Measurements from ENCODE around the gene FLYWCH2.

Gene FLYWCH2

GRCh38 chr16:2874912-2875362, 8.1 kb upstream of the FLYWCH2 start (continued):
- TF ChIP-seq HOXA7 (CRISPR knock-in tag; IDR thresholded peaks at IDR 0.05; ENCODE audit: borderline replicate concordance) (no peak), ZNF391 (tag by site-specific recombination; IDR thresholded peaks at IDR 0.05; ENCODE audit: borderline replicate concordance, low read depth) (no peak), YY2 (tag by site-specific recombination; IDR thresholded peaks at IDR 0.05) (no peak), ZNF776 (tag by site-specific recombination; IDR thresholded peaks at IDR 0.05; ENCODE audit: borderline replicate concordance) (no peak), ZNF596 (tag by site-specific recombination; IDR thresholded peaks at IDR 0.05) (no peak), ZNF175 (tag by site-specific recombination; IDR thresholded peaks at IDR 0.05) (no peak), SETDB1 (IDR thresholded peaks at IDR 0.05; ENCODE audit: insufficient read length, low read length) (no peak), ZNF23 (tag by site-specific recombination; IDR thresholded peaks at IDR 0.05; ENCODE audit: borderline replicate concordance) (no peak), ZNF302 (tag by site-specific recombination; IDR thresholded peaks at IDR 0.05; ENCODE audit: low read depth) (no peak), ZNF362 (tag by site-specific recombination; IDR thresholded peaks at IDR 0.05) (0 out of 2 replicates have a peak, but pooled peaks have one; percentile 79), ZNF416 (tag by site-specific recombination; IDR thresholded peaks at IDR 0.05) (no peak), HOXD13 (CRISPR knock-in tag; IDR thresholded peaks at IDR 0.05; ENCODE audit: borderline replicate concordance) (no peak), ZNF639 (tag by site-specific recombination; IDR thresholded peaks at IDR 0.05) (no peak), ZNF555 (tag by site-specific recombination; conservative IDR thresholded peaks at IDR 0.05) (no peak), ZNF19 (tag by site-specific recombination; IDR thresholded peaks at IDR 0.05; ENCODE audit: low read depth) (no peak), ZSCAN23 (tag by site-specific recombination; IDR thresholded peaks at IDR 0.05) (no peak), ZBTB49 (tag by site-specific recombination; IDR thresholded peaks at IDR 0.05; ENCODE audit: low read depth) (no peak), IKZF3 (tag by site-specific recombination; IDR thresholded peaks at IDR 0.05) (no peak), ZNF561 (tag by site-specific recombination; IDR thresholded peaks at IDR 0.05; ENCODE audit: borderline replicate concordance) (no peak), REPIN1 (tag by site-specific recombination; IDR thresholded peaks at IDR 0.05; ENCODE audit: low read depth) (no peak), PRDM2 (tag by site-specific recombination; IDR thresholded peaks at IDR 0.05; ENCODE audit: borderline replicate concordance) (no peak), ZNF223 (tag by site-specific recombination; IDR thresholded peaks at IDR 0.05) (no peak), ZSCAN4 (tag by site-specific recombination; IDR thresholded peaks at IDR 0.05) (no peak), OVOL3 (tag by site-specific recombination; IDR thresholded peaks at IDR 0.05) (no peak), ZNF600 (tag by site-specific recombination; IDR thresholded peaks at IDR 0.05) (peak; percentile 77), ZNF580 (tag by site-specific recombination; IDR thresholded peaks at IDR 0.05) (no peak), ZNF571 (tag by site-specific recombination; IDR thresholded peaks at IDR 0.05) (no peak), KLF8 (tag by site-specific recombination; IDR thresholded peaks at IDR 0.05) (no peak), ZNF777 (tag by site-specific recombination; IDR thresholded peaks at IDR 0.05; ENCODE audit: borderline replicate concordance) (no peak), ZIC2 (tag by site-specific recombination; IDR thresholded peaks at IDR 0.05) (no peak)

All from HEK293 (cell line).